Esophagus squamous epithelium (tissue), 5 donors: ENCODE results near the gene SFT2D2. TPM values are rescaled to one million over a fixed set of nuclear protein-coding genes. Genes with fewer than 3 reads are reported as not detected.

ENCODE experiments used
- DNase-seq: peaks from one replicate; lab custom pipeline; 2025; lab: John Stamatoyannopoulos, UW
- H3K27ac ChIP-seq, 4 donors: fragments of 200-600 bp; sonication (generic); one replicate each; pipeline ENCODE4 v1.5.1; 2016 to 2019; ENCODE audit warnings: mild to moderate bottlenecking in 1 of 4
- H3K27me3 ChIP-seq, 4 donors: fragments of 200-600 bp; sonication (generic); 1 replicate in 3 of 4; 2 replicates in 1 of 4; pipeline versions ENCODE4 v1.5.1 to v1.6.0; 2017 to 2021; ENCODE audit warnings: antibody characterized with exemption in 1 of 4
- H3K36me3 ChIP-seq, 3 donors: fragments of 200-600 bp; sonication (generic); one replicate each; pipeline ENCODE4 v1.5.1; 2016 to 2019
- H3K4me1 ChIP-seq, 3 donors: fragments of 200-600 bp; sonication (generic); one replicate each; pipeline ENCODE4 v1.5.1; 2017 to 2019
- H3K4me3 ChIP-seq, 4 donors: fragments of 200-600 bp; sonication (generic); 1 replicate in 3 of 4; 2 replicates in 1 of 4; pipeline ENCODE4 v1.5.1; 2016 to 2019; ENCODE audit warnings: mild to moderate bottlenecking in 2 of 4, moderate library complexity in 1 of 4
- H3K9me3 ChIP-seq, 3 donors: fragments of 200-600 bp; sonication (generic); one replicate each; pipeline ENCODE4 v1.5.1; 2016 to 2019
- CTCF ChIP-seq, 6 experiments: fragments of 450-650 bp in 4 of 6; fragments of 200-600 bp in 2 of 6; sonication (generic) in 2 of 6; IDR thresholded peaks; one replicate each; pipeline ENCODE4 v1.5.1; 2016 to 2019; ENCODE audit warnings: antibody characterized with exemption in 6 of 6, mild to moderate bottlenecking in 4 of 6, moderate library complexity in 4 of 6
- POLR2A ChIP-seq, 4 donors: fragments of 450-650 bp; IDR thresholded peaks; one replicate each; pipeline ENCODE4 v1.6.1; 2017; ENCODE audit warnings: antibody characterized with exemption in 4 of 4, mild to moderate bottlenecking in 4 of 4, moderate library complexity in 3 of 4
- WGBS, 2 donors: methylation state at CpG; one replicate each; pipeline ENCODE4 v1.1.5; 2018; 5-methylcytosine and 5-hydroxymethylcytosine counted together
- intact Hi-C: fragments of 100-400 bp; cut with DNase I; formaldehyde crosslinking; loops from one replicate; pipeline ENCODE4 v1.15.0; 2022
- total RNA-seq, 4 donors: library from RNA; depleted of rRNA; stranded (reverse); fragments of >200 nt; gene quantifications; one replicate each; pipeline ENCODE4 v1.1.0, GENCODE V29; 2016
- donor health status: DM: yes; HTN: yes; CAD: no.

Gene SFT2D2
- total RNA-seq, 4 donors from 2014 or later, result 34.0 to 44.1 (median 40.1) TPM

- DNase-seq, result no peak
- Histone ChIP-seq H3K9me3 (no peaks in the 10 kb centered on the region), H3K27me3 (no peaks in the 10 kb centered on the region), H3K36me3 (no peaks in the 10 kb centered on the region), H3K4me3 (no peak overlapping the region), H3K4me1 (no peaks in the 10 kb centered on the region), H3K27ac (no peak overlapping the region)
- TF ChIP-seq POLR2A (IDR thresholded peaks at IDR 0.05) (no peak), CTCF (IDR thresholded peaks at IDR 0.05) (no peak)
- intact Hi-C loops, result no loop called here
- WGBS, 2 donors, result no CpG with 5 or more reads among the region's 1 CpG
These were observed 67.6 kb downstream of the SFT2D2 start for GRCh38 chr1:168293356-168293755.

GRCh38 chr1:168295411-168296114 lies 69.8 kb downstream of the SFT2D2 start:
- no peaks in the 10 kb centered on the region for H3K9me3 ChIP-seq
- no peak overlapping the region for H3K4me3 ChIP-seq
- no peaks in the 10 kb centered on the region for H3K4me1 ChIP-seq
- H3K36me3 ChIP-seq, result no peaks in the 10 kb centered on the region
- WGBS, 2 donors, result 81 to 88% methylated on average over 7 to 8 of the region's 8 CpGs
- no peaks in the 10 kb centered on the region for H3K27me3 ChIP-seq
- intact Hi-C loops, result no loop called here
- no peak for TF ChIP-seq CTCF (IDR thresholded peaks at IDR 0.05)
- no peak for TF ChIP-seq POLR2A (IDR thresholded peaks at IDR 0.05)
- DNase-seq, result no peak
- H3K27ac ChIP-seq, result no peak overlapping the region

DNA sequence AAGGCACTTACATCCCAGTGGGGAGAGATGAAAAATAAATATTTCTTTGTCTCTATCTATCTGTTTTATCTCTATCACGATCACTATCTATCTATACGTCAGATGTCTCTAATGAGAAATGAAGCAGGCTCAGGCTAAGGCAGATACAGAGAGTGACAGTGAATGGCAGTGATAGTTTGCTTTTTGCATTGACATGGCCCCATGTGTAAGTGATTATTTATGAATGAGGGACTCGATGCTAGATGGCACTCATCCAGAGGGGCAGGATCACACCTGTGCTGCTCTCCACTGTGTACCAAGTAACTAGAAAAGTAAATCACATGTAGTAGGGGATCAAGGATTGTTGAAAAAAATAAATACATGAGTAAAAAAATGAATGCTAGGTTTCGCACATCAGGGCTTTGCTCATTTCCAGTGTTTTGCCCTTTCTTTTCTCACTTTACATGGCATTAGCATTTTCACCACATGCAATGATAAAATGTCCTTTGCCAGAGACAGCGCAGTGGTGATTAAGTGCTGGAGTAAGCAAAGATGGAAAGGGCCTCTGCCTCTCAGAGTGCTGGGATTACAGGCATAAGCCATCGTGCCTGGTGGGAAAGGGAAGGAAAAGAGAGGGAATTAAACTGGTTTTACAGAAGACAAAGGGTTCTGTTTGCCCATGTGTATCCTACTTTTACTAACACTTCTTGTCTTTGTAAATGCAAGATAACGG lies 71.4 kb downstream of the SFT2D2 start:
- Histone ChIP-seq H3K4me1 (peaks cover 0 to 7% (median 0%) of the 10 kb centered on the region in 3 donors), H3K27ac (no peak overlapping the region), H3K36me3 (no peaks in the 10 kb centered on the region), H3K9me3 (no peaks in the 10 kb centered on the region), H3K27me3 (no peaks in the 10 kb centered on the region), H3K4me3 (no peak overlapping the region)
- WGBS, 2 donors, result 76 to 77% methylated on average over 7 of the region's 7 CpGs
- no peak for TF ChIP-seq CTCF (IDR thresholded peaks at IDR 0.05)
- no peak for TF ChIP-seq POLR2A (IDR thresholded peaks at IDR 0.05)
- no peak for DNase-seq
- intact Hi-C loops, result no loop called here

DNA sequence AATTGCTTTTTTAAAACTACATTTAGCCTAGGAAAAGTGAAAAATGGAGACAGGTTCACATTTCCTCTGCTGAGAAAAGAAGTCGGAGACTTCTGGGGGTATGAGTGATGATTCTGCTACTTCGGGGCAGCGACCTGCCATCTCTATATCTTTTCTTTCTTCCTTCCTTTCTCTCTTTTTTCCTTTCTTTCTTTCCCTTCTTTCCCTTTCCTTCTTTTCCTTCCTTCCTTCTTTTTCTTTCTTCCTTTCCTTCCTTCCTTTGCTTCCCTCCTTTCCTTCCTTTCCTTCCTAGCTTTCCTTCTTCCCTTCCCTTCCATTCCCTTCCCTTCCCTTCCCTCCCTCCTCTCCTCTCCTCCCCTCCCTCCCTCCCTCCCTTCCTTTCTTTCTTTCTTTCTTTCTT lies 72.6 kb downstream of the SFT2D2 start:
- no peak for DNase-seq
- TF ChIP-seq POLR2A (IDR thresholded peaks at IDR 0.05), result no peak
- TF ChIP-seq CTCF (IDR thresholded peaks at IDR 0.05), result no peak
- Histone ChIP-seq H3K27me3 (no peaks in the 10 kb centered on the region), H3K4me3 (no peak overlapping the region), H3K27ac (no peak overlapping the region), H3K36me3 (no peaks in the 10 kb centered on the region), H3K4me1 (peaks cover 0 to 7% (median 0%) of the 10 kb centered on the region in 3 donors), H3K9me3 (no peaks in the 10 kb centered on the region)
- intact Hi-C loops, result no loop called here
- WGBS, 2 donors, result 91 to 97% methylated on average over 3 of the region's 3 CpGs

DNA sequence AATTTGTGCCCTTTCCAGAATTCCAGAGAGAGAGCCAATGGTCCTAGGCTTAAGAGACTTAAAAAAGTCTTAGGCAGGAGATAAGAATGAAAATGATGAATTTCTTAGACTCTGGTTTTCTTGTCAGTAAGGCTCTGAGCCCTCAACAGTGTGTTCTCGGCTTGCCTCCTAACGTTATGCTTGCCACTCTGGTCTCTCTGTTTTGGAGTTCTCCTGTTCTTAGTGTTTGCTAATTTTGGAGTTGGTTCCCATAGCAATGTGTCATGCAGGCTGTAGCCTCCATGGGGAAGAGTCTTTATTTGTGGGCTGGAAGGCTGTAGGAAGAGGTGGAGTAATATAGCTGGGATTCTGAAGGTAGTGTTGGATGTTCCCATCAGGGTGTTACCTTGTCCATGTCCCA lies 74.8 kb downstream of the SFT2D2 start:
- DNase-seq, result no peak
- no peaks in the 10 kb centered on the region for H3K9me3 ChIP-seq
- H3K4me3 ChIP-seq, result no peak overlapping the region
- WGBS, 2 donors, result 92 to 100% methylated on average over 2 of the region's 2 CpGs
- TF ChIP-seq POLR2A (IDR thresholded peaks at IDR 0.05) (no peak), CTCF (IDR thresholded peaks at IDR 0.05) (no peak)
- peaks cover 0 to 7% (median 0%) of the 10 kb centered on the region in 3 donors for H3K4me1 ChIP-seq
- H3K27ac ChIP-seq, result no peak overlapping the region
- H3K27me3 ChIP-seq, result no peaks in the 10 kb centered on the region
- intact Hi-C loops, result no loop called here
- no peaks in the 10 kb centered on the region for H3K36me3 ChIP-seq
